H9 (cell line): Measurements from ENCODE around the gene MMRN1. TPM values are rescaled to one million over a fixed set of nuclear protein-coding genes. Genes with fewer than 3 reads are reported as not detected.

Experiments
- DNase-seq: peaks from one replicate; pipeline ENCODE4 v3.0.0-alpha.2; 2017
- H2AFZ ChIP-seq: one replicate; pipeline ENCODE4 v1.6.1; 2013; ENCODE audit warnings: mild to moderate bottlenecking, low read length, control low read depth, moderate library complexity
- H2AK5ac ChIP-seq: 2 replicates; pipeline ENCODE4 v1.6.1; 2013; ENCODE audit warnings: low read length, control low read depth, mixed read lengths; ENCODE audit not compliant: insufficient read length
- H2BK120ac ChIP-seq: one replicate; pipeline ENCODE4 v1.6.1; 2013; ENCODE audit warnings: low read depth, mild to moderate bottlenecking, low read length, control low read depth, inconsistent platforms; ENCODE audit not compliant: poor library complexity, severe bottlenecking
- H2BK12ac ChIP-seq: 2 replicates; pipeline ENCODE4 v1.6.1; 2013; ENCODE audit warnings: low read length, control low read depth, mixed read lengths, low read depth; ENCODE audit not compliant: insufficient read length
- H2BK15ac ChIP-seq: 2 replicates; pipeline ENCODE4 v1.6.1; 2013; ENCODE audit warnings: low read depth, low read length, control low read depth
- H2BK20ac ChIP-seq: one replicate; pipeline ENCODE4 v1.6.1; 2013; ENCODE audit warnings: low read depth, mild to moderate bottlenecking, low read length, control low read depth, inconsistent platforms; ENCODE audit not compliant: poor library complexity, severe bottlenecking
- H2BK5ac ChIP-seq: 2 replicates; pipeline ENCODE4 v1.6.1; 2013; ENCODE audit warnings: low read length, control low read depth, mixed read lengths; ENCODE audit not compliant: insufficient read length
- H3K14ac ChIP-seq: 2 replicates; pipeline ENCODE4 v1.6.1; 2013; ENCODE audit warnings: low read length, control low read depth; ENCODE audit not compliant: insufficient read depth
- H3K18ac ChIP-seq: 2 replicates; pipeline ENCODE4 v1.6.1; 2013; ENCODE audit warnings: low read depth, mild to moderate bottlenecking, mixed read lengths, low read length, control low read depth; ENCODE audit not compliant: insufficient read length
- H3K23ac ChIP-seq: 2 replicates; pipeline ENCODE4 v1.6.1; 2013; ENCODE audit warnings: low read length, control low read depth, mixed read lengths, low read depth; ENCODE audit not compliant: insufficient read length
- H3K23me2 ChIP-seq: 2 replicates; pipeline ENCODE4 v1.6.1; 2013; ENCODE audit warnings: low read depth, mild to moderate bottlenecking, mixed read lengths, low read length, control low read depth; ENCODE audit not compliant: insufficient read length, poor library complexity, severe bottlenecking
- H3K27ac ChIP-seq: 2 replicates; pipeline ENCODE4 v1.5.1; 2013; ENCODE audit warnings: low read length, control low read depth, mixed read lengths, low read depth; ENCODE audit not compliant: insufficient read length
- H3K27me3 ChIP-seq: 2 replicates; pipeline ENCODE4 v1.6.1; 2013; ENCODE audit warnings: low read length, control low read depth, inconsistent platforms; ENCODE audit not compliant: insufficient read depth
- H3K4ac ChIP-seq: 2 replicates; pipeline ENCODE4 v1.6.1; 2013; ENCODE audit warnings: low read depth, mild to moderate bottlenecking, control low read depth, inconsistent platforms, low read length, moderate library complexity
- H3K4me1 ChIP-seq: 2 replicates; pipeline ENCODE4 v1.6.1; 2013; ENCODE audit warnings: low read length, control low read depth, inconsistent platforms; ENCODE audit not compliant: insufficient read depth
- H3K4me2 ChIP-seq: 2 replicates; pipeline ENCODE4 v1.6.1; 2013; ENCODE audit warnings: low read length, control low read depth, mixed read lengths; ENCODE audit not compliant: insufficient read length, insufficient read depth
- H3K56ac ChIP-seq: 2 replicates; pipeline ENCODE4 v1.6.1; 2013; ENCODE audit warnings: low read depth, mild to moderate bottlenecking, mixed read lengths, low read length, control low read depth; ENCODE audit not compliant: insufficient read length
- H3K79me1 ChIP-seq: 2 replicates; pipeline ENCODE4 v1.6.1; 2013; ENCODE audit warnings: low read depth, mild to moderate bottlenecking, moderate library complexity, low read length, control low read depth, inconsistent platforms; ENCODE audit not compliant: insufficient read depth, poor library complexity, severe bottlenecking
- H3K79me2 ChIP-seq: 2 replicates; pipeline ENCODE4 v1.6.1; 2013; ENCODE audit warnings: low read length, control low read depth, inconsistent platforms; ENCODE audit not compliant: insufficient read depth
- H3K9ac ChIP-seq: 2 replicates; pipeline ENCODE4 v1.6.1; 2013; ENCODE audit warnings: low read length, control low read depth, mixed read lengths; ENCODE audit not compliant: insufficient read length; ENCODE audit errors: extremely low read depth
- H3K9me3 ChIP-seq: one replicate; pipeline ENCODE4 v1.6.1; 2013; ENCODE audit warnings: low read depth, low read length, inconsistent platforms; ENCODE audit not compliant: control insufficient read depth
- H3T11ph ChIP-seq: one replicate; pipeline ENCODE4 v1.6.1; 2013; ENCODE audit warnings: mild to moderate bottlenecking, low read length, control low read depth, inconsistent platforms
- H4K20me1 ChIP-seq: one replicate; pipeline ENCODE4 v1.6.1; 2013; ENCODE audit not compliant: control insufficient read depth, insufficient read length, insufficient read depth
- H4K5ac ChIP-seq: 2 replicates; pipeline ENCODE4 v1.6.1; 2013; ENCODE audit warnings: low read depth, mild to moderate bottlenecking, mixed read lengths, low read length, control low read depth; ENCODE audit not compliant: insufficient read length
- H4K8ac ChIP-seq: replicated peaks from 2 replicates; pipeline ENCODE4 v1.6.1; 2013; ENCODE audit warnings: low read length, control low read depth, mixed read lengths, low read depth; ENCODE audit not compliant: insufficient read length
- H4K91ac ChIP-seq: 2 replicates; pipeline ENCODE4 v1.6.1; 2013; ENCODE audit warnings: low read depth, mild to moderate bottlenecking, moderate library complexity, mixed read lengths, low read length, control low read depth; ENCODE audit not compliant: insufficient read length
- H3K27ac Mint-ChIP-seq, 3 experiments: 2 replicates in 2 of 3; 3 replicates in 1 of 3; pipeline ENCODE4 v1.8.0; 2020 to 2021; ENCODE audit warnings: mixed read lengths in 3 of 3, mild to moderate bottlenecking in 1 of 3, moderate library complexity in 1 of 3
- H3K27me3 Mint-ChIP-seq: 2 replicates; pipeline ENCODE4 v1.8.0; 2021; ENCODE audit warnings: low read depth, mild to moderate bottlenecking, moderate library complexity, mixed read lengths
- H3K36me3 Mint-ChIP-seq, 3 experiments: 2 replicates in 2 of 3; 3 replicates in 1 of 3; pipeline ENCODE4 v1.8.0; 2020 to 2021; ENCODE audit warnings: low read depth in 3 of 3, mixed read lengths in 3 of 3; ENCODE audit not compliant: insufficient read depth in 1 of 3
- H3K4me1 Mint-ChIP-seq, 2 experiments: 2 replicates each; pipeline ENCODE4 v1.8.0; 2020; ENCODE audit warnings: mixed read lengths in 2 of 2
- H3K4me3 Mint-ChIP-seq, 2 experiments: 2 replicates in 1 of 2; 3 replicates in 1 of 2; pipeline ENCODE4 v1.8.0; 2020 to 2021; ENCODE audit warnings: mild to moderate bottlenecking in 2 of 2, mixed read lengths in 2 of 2, moderate library complexity in 1 of 2
- H3K9me3 Mint-ChIP-seq, 2 experiments: 2 replicates in 1 of 2; 3 replicates in 1 of 2; pipeline ENCODE4 v1.8.0; 2020; ENCODE audit warnings: mild to moderate bottlenecking in 2 of 2, mixed read lengths in 2 of 2, moderate library complexity in 1 of 2
- WGBS: extraction: QIAGEN DNeasy Blood & Tissue Kit; methylation state at CpG from one replicate; pipeline ENCODE4 v1.1.7; 2013; ENCODE audit warnings: missing lambda C conversion rate, low lambda C conversion rate, mixed read lengths; ENCODE audit not compliant: insufficient read length; ENCODE audit errors: extremely low coverage; 5-methylcytosine and 5-hydroxymethylcytosine counted together
- total RNA-seq: library from RNA; stranded (reverse); gene quantifications from 2 replicates; pipeline ENCODE4 v1.2.1, GENCODE V29; 2021
- TF ChIP-seq, protein P1 (sequence below): fragments of 200-600 bp; sonication (generic); conservative IDR thresholded peaks from 3 replicates; pipeline ENCODE4 v1.8.0; 2021; ENCODE audit warnings: antibody characterized with exemption, mild to moderate bottlenecking

MMRN1 gene
- total RNA-seq, 1 experiment from 2014 or later, result not detected

- H3K4me3 Mint-ChIP-seq, result no peak overlapping the region
- H4K8ac ChIP-seq, result no peak overlapping the region
- no peak overlapping the region for H3K56ac ChIP-seq
- H3K23ac ChIP-seq, result no peak overlapping the region
- no peaks in the 10 kb centered on the region for H3K4me1 ChIP-seq
- no peaks in the 10 kb centered on the region for H3K79me1 ChIP-seq
- H3K9me3 Mint-ChIP-seq, result no peaks in the 10 kb centered on the region
- H2BK120ac ChIP-seq, result no peak overlapping the region
- no peak overlapping the region for H2BK12ac ChIP-seq
- H3K27ac Mint-ChIP-seq, result no peak overlapping the region
- DNase-seq, result no peak
- no peaks in the 10 kb centered on the region for H3K23me2 ChIP-seq
- H2BK15ac ChIP-seq, result no peak overlapping the region
- H3K14ac ChIP-seq, result no peak overlapping the region
- no peaks in the 10 kb centered on the region for H3K9me3 ChIP-seq
- no peak overlapping the region for H3K4me2 ChIP-seq
- no peak overlapping the region for H2BK20ac ChIP-seq
- no peaks in the 10 kb centered on the region for H3K4me1 Mint-ChIP-seq
- H4K5ac ChIP-seq, result no peak overlapping the region
- H3K18ac ChIP-seq, result no peak overlapping the region
- H3K27ac ChIP-seq, result no peak overlapping the region
- H4K20me1 ChIP-seq, result no peaks in the 10 kb centered on the region
- H3K36me3 Mint-ChIP-seq, result no peaks in the 10 kb centered on the region
- TF ChIP-seq, protein P1, sequence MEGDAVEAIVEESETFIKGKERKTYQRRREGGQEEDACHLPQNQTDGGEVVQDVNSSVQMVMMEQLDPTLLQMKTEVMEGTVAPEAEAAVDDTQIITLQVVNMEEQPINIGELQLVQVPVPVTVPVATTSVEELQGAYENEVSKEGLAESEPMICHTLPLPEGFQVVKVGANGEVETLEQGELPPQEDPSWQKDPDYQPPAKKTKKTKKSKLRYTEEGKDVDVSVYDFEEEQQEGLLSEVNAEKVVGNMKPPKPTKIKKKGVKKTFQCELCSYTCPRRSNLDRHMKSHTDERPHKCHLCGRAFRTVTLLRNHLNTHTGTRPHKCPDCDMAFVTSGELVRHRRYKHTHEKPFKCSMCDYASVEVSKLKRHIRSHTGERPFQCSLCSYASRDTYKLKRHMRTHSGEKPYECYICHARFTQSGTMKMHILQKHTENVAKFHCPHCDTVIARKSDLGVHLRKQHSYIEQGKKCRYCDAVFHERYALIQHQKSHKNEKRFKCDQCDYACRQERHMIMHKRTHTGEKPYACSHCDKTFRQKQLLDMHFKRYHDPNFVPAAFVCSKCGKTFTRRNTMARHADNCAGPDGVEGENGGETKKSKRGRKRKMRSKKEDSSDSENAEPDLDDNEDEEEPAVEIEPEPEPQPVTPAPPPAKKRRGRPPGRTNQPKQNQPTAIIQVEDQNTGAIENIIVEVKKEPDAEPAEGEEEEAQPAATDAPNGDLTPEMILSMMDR, result no peak
- WGBS, result no CpG with 5 or more reads among the region's 2 CpGs
- H2BK5ac ChIP-seq, result no peak overlapping the region
- H3K9ac ChIP-seq, result no peak overlapping the region
- H3K27me3 ChIP-seq, result no peaks in the 10 kb centered on the region
- no peaks in the 10 kb centered on the region for H3K79me2 ChIP-seq
- H3K4ac ChIP-seq, result no peak overlapping the region
- H3T11ph ChIP-seq, result no peak overlapping the region
- H2AFZ ChIP-seq, result no peak overlapping the region
- no peak overlapping the region for H2AK5ac ChIP-seq
- no peak overlapping the region for H4K91ac ChIP-seq
- no peaks in the 10 kb centered on the region for H3K27me3 Mint-ChIP-seq
Observed at GRCh38 chr4:89939546-89939945, 44.9 kb downstream of the MMRN1 start.
